Measurements from ENCODE around the gene WIPF1.

WIPF1 gene

GRCh38 chr2:174591740-174592139 lies 5.9 kb downstream of the WIPF1 start:
- no peak overlapping the region for H3K27ac ChIP-seq (ENCODE audit: extremely low read depth, low read depth, low read length)
- POLR2A ChIA-PET: no interaction called here
- H3K4me3 ChIP-seq (ENCODE audit: low read depth, low read length): no peak overlapping the region
- H3K36me3 ChIP-seq (ENCODE audit: control insufficient read depth in 2 of 2, insufficient read depth in 1 of 2, low read length in 2 of 2): no peaks in the 10 kb centered on the region
- TF ChIP-seq ZNF571 (tag by site-specific recombination; IDR thresholded peaks at IDR 0.05) (no peak), RBAK (tag by site-specific recombination; IDR thresholded peaks at IDR 0.05) (no peak), TSHZ1 (tag by site-specific recombination; IDR thresholded peaks at IDR 0.05; ENCODE audit: borderline replicate concordance) (no peak), ZNF146 (tag by site-specific recombination; IDR thresholded peaks at IDR 0.05) (no peak), ZBTB20 (tag by site-specific recombination; IDR thresholded peaks at IDR 0.05) (no peak), ZNF530 (tag by site-specific recombination; IDR thresholded peaks at IDR 0.05; ENCODE audit: low read depth) (no peak), ZNF549 (tag by site-specific recombination; IDR thresholded peaks at IDR 0.05) (no peak), ZIC2 (tag by site-specific recombination; IDR thresholded peaks at IDR 0.05) (no peak), ZNF324 (tag by site-specific recombination; IDR thresholded peaks at IDR 0.05) (no peak), ZNF404 (tag by site-specific recombination; IDR thresholded peaks at IDR 0.05) (no peak), ZNF777 (tag by site-specific recombination; IDR thresholded peaks at IDR 0.05; ENCODE audit: borderline replicate concordance) (no peak), ZFP3 (tag by site-specific recombination; IDR thresholded peaks at IDR 0.05; ENCODE audit: low read depth) (no peak), ZNF423 (tag by site-specific recombination; IDR thresholded peaks at IDR 0.05) (no peak), ZNF626 (tag by site-specific recombination; IDR thresholded peaks at IDR 0.05) (no peak), ZNF704 (tag by site-specific recombination; IDR thresholded peaks at IDR 0.05) (no peak)
- TF ChIP-seq, protein P1, sequence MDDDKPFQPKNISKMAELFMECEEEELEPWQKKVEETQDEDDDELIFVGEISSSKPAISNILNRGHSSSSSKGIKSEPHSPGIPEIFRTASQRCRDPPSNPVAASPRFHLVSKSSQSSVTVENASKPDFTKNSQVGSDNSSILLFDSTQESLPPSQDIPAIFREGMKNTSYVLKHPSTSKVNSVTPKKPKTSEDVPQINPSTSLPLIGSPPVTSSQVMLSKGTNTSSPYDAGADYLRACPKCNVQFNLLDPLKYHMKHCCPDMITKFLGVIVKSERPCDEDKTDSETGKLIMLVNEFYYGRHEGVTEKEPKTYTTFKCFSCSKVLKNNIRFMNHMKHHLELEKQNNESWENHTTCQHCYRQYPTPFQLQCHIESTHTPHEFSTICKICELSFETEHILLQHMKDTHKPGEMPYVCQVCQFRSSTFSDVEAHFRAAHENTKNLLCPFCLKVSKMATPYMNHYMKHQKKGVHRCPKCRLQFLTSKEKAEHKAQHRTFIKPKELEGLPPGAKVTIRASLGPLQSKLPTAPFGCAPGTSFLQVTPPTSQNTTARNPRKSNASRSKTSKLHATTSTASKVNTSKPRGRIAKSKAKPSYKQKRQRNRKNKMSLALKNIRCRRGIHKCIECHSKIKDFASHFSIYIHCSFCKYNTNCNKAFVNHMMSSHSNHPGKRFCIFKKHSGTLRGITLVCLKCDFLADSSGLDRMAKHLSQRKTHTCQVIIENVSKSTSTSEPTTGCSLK (tag by site-specific recombination; IDR thresholded peaks at IDR 0.05): no peak
- TF ChIP-seq, protein P2, sequence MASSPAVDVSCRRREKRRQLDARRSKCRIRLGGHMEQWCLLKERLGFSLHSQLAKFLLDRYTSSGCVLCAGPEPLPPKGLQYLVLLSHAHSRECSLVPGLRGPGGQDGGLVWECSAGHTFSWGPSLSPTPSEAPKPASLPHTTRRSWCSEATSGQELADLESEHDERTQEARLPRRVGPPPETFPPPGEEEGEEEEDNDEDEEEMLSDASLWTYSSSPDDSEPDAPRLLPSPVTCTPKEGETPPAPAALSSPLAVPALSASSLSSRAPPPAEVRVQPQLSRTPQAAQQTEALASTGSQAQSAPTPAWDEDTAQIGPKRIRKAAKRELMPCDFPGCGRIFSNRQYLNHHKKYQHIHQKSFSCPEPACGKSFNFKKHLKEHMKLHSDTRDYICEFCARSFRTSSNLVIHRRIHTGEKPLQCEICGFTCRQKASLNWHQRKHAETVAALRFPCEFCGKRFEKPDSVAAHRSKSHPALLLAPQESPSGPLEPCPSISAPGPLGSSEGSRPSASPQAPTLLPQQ (tag by site-specific recombination; IDR thresholded peaks at IDR 0.05): no peak
- TF ChIP-seq, protein P3, sequence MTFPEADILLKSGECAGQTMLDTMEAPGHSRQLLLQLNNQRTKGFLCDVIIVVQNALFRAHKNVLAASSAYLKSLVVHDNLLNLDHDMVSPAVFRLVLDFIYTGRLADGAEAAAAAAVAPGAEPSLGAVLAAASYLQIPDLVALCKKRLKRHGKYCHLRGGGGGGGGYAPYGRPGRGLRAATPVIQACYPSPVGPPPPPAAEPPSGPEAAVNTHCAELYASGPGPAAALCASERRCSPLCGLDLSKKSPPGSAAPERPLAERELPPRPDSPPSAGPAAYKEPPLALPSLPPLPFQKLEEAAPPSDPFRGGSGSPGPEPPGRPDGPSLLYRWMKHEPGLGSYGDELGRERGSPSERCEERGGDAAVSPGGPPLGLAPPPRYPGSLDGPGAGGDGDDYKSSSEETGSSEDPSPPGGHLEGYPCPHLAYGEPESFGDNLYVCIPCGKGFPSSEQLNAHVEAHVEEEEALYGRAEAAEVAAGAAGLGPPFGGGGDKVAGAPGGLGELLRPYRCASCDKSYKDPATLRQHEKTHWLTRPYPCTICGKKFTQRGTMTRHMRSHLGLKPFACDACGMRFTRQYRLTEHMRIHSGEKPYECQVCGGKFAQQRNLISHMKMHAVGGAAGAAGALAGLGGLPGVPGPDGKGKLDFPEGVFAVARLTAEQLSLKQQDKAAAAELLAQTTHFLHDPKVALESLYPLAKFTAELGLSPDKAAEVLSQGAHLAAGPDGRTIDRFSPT (tag by site-specific recombination; IDR thresholded peaks at IDR 0.05): no peak
- CTCF ChIA-PET: interaction anchor here (0.6 kb wide), 1 partner anchor 88 kb away, joined by 5 read pairs; no protein-coding TSS in a partner anchor
- H3K4me1 ChIP-seq (ENCODE audit: control insufficient read depth, insufficient read depth, low read length): no peaks in the 10 kb centered on the region
- H3K9me3 ChIP-seq (ENCODE audit: control insufficient read depth, insufficient read depth, low read depth, low read length): no peaks in the 10 kb centered on the region
